ENCODE results near the gene FHIT. TPM values are rescaled to one million over a fixed set of nuclear protein-coding genes. Genes with fewer than 3 reads are reported as not detected.
A peak's percentile ranks its signal among the peaks of the same experiment; 100 is the strongest.

The FHIT gene
- total and polyA plus RNA-seq, 2 of the 4 experiments (the other 2 are of a cell fraction) = 0.07 TPM; not detected in 1

GRCh38 chr3:59817511-59817910 is 1433.7 kb downstream of the FHIT start:
- Histone ChIP-seq H2AK5ac (ENCODE audit: low read depth, low read length) (peak overlapping the region; percentile 95), H2BK15ac (ENCODE audit: low read depth, low read length) (peak overlapping the region; percentile 97; the same call in 2 of the 3 replicates), H3K9me3 (ENCODE audit: control insufficient read depth, insufficient read depth, low read length) (peaks cover 4% of the 10 kb centered on the region), H3K14ac (replicated peaks; ENCODE audit: low read depth, low read length) (peak overlapping the region; percentile 86), H3K9ac (ENCODE audit: low read depth, low read length) (peak overlapping the region; percentile 46), H3K4ac (ENCODE audit: low read depth, low read length) (peak overlapping the region; percentile 98), H2BK5ac (ENCODE audit: low read depth, low read length, poor library complexity, severe bottlenecking) (peak overlapping the region; percentile 98), H3K27ac (ENCODE audit: insufficient read depth, low read length) (peak overlapping the region; percentile 84), H2BK120ac (ENCODE audit: low read depth, low read length) (peak overlapping the region; percentile 99), H2BK20ac (ENCODE audit: low read depth, low read length) (peak overlapping the region; percentile 98), H3K18ac (ENCODE audit: low read depth, low read length) (peak overlapping the region; percentile 89), H3K23ac (ENCODE audit: low read depth, low read length) (peak overlapping the region; percentile 93; the same call in 1 of the 2 replicates), H4K91ac (ENCODE audit: insufficient read depth, low read depth, low read length) (peak overlapping the region; percentile 99), H3K4me1 (ENCODE audit: control insufficient read depth, insufficient read depth, low read length) (peaks cover 11% of the 10 kb centered on the region), H3K4me3 (ENCODE audit: insufficient read depth, low read depth, low read length) (no peak overlapping the region), H3K79me1 (ENCODE audit: low read depth in 1 of 2, low read length in 2 of 2) (no peaks in the 10 kb centered on the region), H3K56ac (ENCODE audit: extremely low read depth, insufficient read depth, low read length) (peak overlapping the region; percentile 94), H4K20me1 (ENCODE audit: insufficient read depth, low read length) (no peaks in the 10 kb centered on the region), H2AFZ (replicated peaks; ENCODE audit: low read length, poor library complexity) (peak overlapping the region; percentile 89), H4K8ac (ENCODE audit: low read depth in 2 of 2, low read length in 2 of 2) (peak overlapping the region; percentile 86 to 92), H3K9me1 (ENCODE audit: insufficient read depth, low read length) (no peaks in the 10 kb centered on the region; the same call in none of the 2 replicates), H4K5ac (ENCODE audit: low read depth, low read length) (peak overlapping the region; percentile 80), H3K27me3 (ENCODE audit: control insufficient read depth, insufficient read depth, low read length) (no peaks in the 10 kb centered on the region), H3K36me3 (ENCODE audit: control insufficient read depth, insufficient read depth, low read length) (no peaks in the 10 kb centered on the region), H3K4me2 (ENCODE audit: low read depth, low read length) (peak overlapping the region; percentile 58; the same call in 1 of the 2 replicates), H2AK9ac (replicated peaks; ENCODE audit: low read depth, low read length, poor library complexity) (no peak overlapping the region)
- no peak for TF ChIP-seq USF2 (IDR thresholded peaks at IDR 0.05; ENCODE audit: low read depth, low read length)
- no peak for TF ChIP-seq BHLHE40 (IDR thresholded peaks at IDR 0.05; ENCODE audit: low read depth, low read length)
- TF ChIP-seq MAZ (IDR thresholded peaks at IDR 0.05; ENCODE audit: borderline replicate concordance, low read depth, low read length) = no peak
- no peak for TF ChIP-seq RFX5 (IDR thresholded peaks at IDR 0.05; ENCODE audit: low read depth, low read length)
- TF ChIP-seq POLR2A (IDR thresholded peaks at IDR 0.05; ENCODE audit: low read depth, low read length) = no peak
- TF ChIP-seq CEBPB (IDR thresholded peaks at IDR 0.05; ENCODE audit: low read depth, low read length) = no peak
- TF ChIP-seq NFE2L2 (IDR thresholded peaks at IDR 0.05; ENCODE audit: low read depth, low read length) = no peak
- TF ChIP-seq FOS (IDR thresholded peaks at IDR 0.05; ENCODE audit: low read depth, low read length) = no peak
- no peak for TF ChIP-seq MXI1 (IDR thresholded peaks at IDR 0.05; ENCODE audit: borderline replicate concordance, low read depth, low read length)
- no peak for TF ChIP-seq RAD21 (IDR thresholded peaks at IDR 0.05; ENCODE audit: low read length)
- no peak for TF ChIP-seq CHD1 (IDR thresholded peaks at IDR 0.05; ENCODE audit: low read depth, low read length)
- no peak for TF ChIP-seq RCOR1 (IDR thresholded peaks at IDR 0.05; ENCODE audit: insufficient replicate concordance, low read length)
- TF ChIP-seq ELK1 (IDR thresholded peaks at IDR 0.05; ENCODE audit: borderline replicate concordance, low read depth, low read length) = no peak
- no peak for TF ChIP-seq MAFK (IDR thresholded peaks at IDR 0.05; ENCODE audit: low read depth, low read length)
- TF ChIP-seq SMC3 (IDR thresholded peaks at IDR 0.05; ENCODE audit: low read depth, low read length) = no peak
- no peak for TF ChIP-seq CTCF (conservative IDR thresholded peaks at IDR 0.05; ENCODE audit: low read depth, low read length)
- WGBS, 2 experiments (ENCODE audit: extremely low coverage in 2 of 2, insufficient read length in 1 of 2) = no CpG with 5 or more reads among the region's 4 CpGs
- BruUV-seq (replicated peaks) = no TSS peak
- intact Hi-C loops (cut with micrococcal nuclease) = no loop called here
- ATAC-seq (ENCODE audit: low read depth) (no peak; the same call in 1 of the 2 replicates), DNase-seq (no peak)
- dilution Hi-C loops (cut with HindIII; ENCODE audit: low sequenced_read_pairs, unreplicated experiment) = no loop called here
- in situ Hi-C loops (cut with MboI; ENCODE audit: low sequenced_read_pairs) = loop anchor here (25.0 kb wide), 2 partner anchors 830 to 1180 kb away; no protein-coding TSS in a partner anchor
- POLR2A ChIA-PET (ENCODE audit: unreplicated experiment) = interaction anchor here (0.6 kb wide), 3 partner anchors 12 to 92 kb away, joined by 3 to 6 read pairs (median 3); no protein-coding TSS in a partner anchor
- CTCF ChIA-PET = interaction anchor here (0.6 to 1.3 kb wide), 2 partner anchors 40 to 190 kb away, joined by 4 read pairs; no protein-coding TSS in a partner anchor
